Measurements from ENCODE around the gene CNTROB.
A peak's percentile ranks its signal among the peaks of the same experiment; 100 is the strongest.

CNTROB gene, protein sequence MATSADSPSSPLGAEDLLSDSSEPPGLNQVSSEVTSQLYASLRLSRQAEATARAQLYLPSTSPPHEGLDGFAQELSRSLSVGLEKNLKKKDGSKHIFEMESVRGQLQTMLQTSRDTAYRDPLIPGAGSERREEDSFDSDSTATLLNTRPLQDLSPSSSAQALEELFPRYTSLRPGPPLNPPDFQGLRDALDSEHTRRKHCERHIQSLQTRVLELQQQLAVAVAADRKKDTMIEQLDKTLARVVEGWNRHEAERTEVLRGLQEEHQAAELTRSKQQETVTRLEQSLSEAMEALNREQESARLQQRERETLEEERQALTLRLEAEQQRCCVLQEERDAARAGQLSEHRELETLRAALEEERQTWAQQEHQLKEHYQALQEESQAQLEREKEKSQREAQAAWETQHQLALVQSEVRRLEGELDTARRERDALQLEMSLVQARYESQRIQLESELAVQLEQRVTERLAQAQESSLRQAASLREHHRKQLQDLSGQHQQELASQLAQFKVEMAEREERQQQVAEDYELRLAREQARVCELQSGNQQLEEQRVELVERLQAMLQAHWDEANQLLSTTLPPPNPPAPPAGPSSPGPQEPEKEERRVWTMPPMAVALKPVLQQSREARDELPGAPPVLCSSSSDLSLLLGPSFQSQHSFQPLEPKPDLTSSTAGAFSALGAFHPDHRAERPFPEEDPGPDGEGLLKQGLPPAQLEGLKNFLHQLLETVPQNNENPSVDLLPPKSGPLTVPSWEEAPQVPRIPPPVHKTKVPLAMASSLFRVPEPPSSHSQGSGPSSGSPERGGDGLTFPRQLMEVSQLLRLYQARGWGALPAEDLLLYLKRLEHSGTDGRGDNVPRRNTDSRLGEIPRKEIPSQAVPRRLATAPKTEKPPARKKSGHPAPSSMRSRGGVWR

DNA sequence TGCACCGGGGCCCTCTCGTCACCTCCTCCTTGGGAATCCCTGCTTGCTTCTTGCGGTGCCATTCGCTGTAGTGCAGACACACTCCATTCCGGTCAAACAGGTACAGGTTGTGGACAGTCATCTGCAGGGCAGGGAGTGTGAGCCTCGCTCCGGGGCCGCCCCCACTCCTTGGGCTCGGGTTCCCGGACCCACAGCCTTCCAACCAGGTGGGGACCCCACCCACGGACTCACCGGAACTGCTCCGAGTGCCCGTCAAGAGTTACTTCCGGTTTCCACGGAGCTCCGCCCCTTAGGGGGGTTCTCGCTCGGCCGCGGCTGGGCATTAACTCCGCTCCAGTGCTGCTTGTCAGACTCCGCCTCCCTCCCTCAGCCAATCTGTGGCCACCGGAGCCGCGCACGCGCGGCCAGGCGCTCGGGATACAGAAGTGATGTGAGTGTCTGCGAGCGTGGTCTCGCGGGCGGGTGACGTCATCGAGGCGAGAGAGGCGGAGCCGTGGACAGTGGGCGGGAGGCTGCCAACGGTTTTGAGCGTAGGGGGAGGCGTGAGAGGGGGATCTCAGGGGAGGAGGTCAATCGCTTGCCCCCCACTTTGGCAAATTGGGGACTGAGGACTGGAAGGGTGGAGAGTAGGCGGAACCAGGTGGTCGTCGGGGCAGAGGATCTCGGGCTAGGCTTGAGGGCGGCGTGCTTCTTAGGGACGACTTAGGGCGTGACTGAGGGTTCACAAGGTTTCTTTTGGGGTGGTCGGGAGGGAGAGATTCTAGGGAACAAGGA lies at the start of gene CNTROB, which contains the start of gene TRAPPC1:
TSS of gene CNTROB (plus strand) at position 498 of the 774 bp plus-strand sequence. CDS start 874 bp downstream, outside the sequence.
TSS of gene TRAPPC1 (minus strand) at position 238 of the 774 bp plus-strand sequence. CDS start at position 121, 117 bp downstream.
- DNase-seq, result peak; percentile 97

DNA sequence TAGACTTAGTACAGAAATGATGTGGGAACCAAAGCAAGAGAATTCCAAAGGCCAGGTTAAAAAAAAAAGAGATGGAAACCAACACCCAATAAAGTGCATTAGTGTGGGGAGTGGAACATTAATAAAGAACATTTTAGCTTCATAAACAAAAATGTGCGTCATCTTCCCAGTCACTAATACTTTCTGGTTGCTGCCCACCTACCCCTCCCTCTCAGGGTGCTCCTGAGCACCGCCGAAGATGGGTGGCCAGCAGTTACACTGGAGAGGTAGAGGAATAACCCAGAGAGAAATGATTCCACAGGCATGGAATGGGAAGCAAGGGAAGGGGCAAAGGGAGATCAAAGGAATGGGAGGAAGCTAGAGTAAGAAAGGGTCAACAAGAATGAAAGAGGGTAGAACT lies 49.4 kb upstream of the CNTROB start:
- DNase-seq, result no peak

DNA sequence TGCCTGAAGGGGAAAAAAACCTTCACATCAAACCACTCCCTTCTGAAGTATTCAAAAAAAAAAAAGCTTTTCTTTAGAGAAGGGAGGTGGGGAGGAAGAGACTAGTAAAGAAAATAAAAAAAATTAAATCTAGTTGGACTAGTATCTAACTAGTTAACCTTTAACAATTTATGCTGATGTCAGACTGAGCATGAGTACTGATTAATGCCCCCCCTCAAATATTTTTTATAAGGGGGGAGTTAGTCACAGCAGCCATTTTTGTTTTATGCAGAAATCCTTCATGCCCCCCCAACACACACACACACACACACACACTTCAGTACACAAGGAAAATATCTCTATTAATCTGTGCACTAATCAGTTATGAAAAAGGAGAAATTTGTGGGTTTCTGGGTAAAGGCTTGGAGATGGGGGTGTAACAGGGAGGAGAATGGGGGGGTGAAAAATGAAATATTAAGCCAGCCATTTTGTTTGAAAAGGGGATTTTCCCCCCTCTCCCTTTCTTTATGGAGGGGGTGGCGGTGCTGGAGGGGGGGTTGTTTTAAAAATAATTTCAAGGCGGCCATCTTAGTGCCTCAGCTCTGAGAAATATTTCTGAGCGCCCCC lies 48.1 kb upstream of the CNTROB start:
- DNase-seq, result no peak

DNA sequence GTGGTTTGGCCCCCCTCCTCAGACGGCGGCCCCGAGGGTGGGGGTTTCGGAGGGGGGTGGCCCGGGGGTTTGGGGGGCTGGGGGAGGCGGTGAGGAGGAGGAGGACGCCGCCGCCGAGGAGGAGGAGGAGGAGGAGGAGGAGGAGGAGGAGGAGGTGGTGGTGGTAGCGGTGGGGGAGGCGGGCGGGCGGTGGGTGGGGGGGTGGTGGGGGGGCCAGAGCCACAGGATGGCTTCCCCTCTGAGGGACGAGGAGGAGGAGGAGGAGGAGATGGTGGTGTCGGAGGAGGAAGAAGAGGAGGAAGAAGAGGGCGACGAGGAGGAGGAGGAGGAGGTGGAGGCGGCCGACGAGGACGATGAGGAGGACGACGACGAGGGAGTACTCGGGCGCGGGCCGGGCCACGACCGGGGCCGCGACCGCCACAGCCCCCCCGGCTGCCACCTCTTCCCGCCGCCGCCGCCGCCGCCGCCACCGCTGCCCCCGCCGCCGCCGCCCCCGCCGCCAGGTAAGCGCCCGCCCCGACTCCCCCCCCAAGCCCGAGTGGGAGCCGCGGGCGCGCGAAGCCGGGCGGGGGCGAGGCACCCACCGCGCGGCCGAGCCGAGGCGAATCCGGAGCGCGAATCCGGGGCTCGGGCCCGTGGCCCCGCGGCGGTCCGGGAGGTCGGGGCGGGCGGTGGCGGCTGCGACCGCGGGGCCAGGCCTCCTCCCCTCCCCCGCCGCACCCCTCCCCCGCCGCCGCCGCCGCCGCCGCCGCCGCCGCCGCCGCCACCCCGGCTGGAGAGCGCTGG lies 47.2 kb upstream of the CNTROB start:
- DNase-seq, result peak; percentile 47

DNA sequence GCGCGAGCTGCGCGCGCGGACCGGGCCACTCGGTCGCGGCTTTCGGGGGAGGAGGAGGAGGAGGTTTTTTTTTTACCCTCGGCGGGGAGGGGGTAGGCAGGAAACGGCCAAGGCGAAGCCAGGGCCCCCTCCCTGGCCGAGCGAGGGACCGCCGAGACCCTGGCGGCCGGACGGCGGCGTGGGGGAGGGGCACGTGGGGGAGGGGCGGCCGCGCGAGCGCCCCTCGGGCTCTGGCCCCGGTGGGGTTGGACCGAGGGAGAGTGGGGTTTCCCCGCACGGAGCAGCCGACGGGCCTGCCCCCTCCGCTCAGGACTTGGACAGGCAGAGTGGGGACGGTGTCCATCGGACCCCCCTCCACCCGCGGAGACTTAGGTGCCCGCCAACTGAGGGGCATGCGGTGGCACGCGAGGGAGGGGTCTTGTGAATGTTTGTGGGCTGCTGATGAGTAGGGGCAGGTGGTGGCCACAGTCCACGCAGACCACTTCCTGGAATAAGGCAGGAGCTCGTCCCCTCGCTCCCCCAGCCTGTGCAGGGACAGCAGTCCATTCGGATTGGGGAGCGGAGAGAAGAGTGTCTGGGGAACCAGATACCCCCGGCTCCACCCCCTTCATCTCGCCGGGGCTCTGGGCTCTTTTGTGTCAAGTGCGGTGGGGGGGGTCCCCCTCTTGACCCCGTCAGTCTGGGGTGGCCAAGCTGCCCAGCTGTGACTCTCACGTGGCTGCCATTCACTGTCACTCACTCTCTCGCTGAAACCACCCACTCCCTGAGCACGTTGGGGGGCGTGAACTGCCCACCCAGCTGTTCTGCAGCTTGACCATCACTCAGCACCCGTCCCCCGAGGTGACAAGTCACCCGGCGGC lies 46.4 kb upstream of the CNTROB start:
- no peak for DNase-seq

DNA sequence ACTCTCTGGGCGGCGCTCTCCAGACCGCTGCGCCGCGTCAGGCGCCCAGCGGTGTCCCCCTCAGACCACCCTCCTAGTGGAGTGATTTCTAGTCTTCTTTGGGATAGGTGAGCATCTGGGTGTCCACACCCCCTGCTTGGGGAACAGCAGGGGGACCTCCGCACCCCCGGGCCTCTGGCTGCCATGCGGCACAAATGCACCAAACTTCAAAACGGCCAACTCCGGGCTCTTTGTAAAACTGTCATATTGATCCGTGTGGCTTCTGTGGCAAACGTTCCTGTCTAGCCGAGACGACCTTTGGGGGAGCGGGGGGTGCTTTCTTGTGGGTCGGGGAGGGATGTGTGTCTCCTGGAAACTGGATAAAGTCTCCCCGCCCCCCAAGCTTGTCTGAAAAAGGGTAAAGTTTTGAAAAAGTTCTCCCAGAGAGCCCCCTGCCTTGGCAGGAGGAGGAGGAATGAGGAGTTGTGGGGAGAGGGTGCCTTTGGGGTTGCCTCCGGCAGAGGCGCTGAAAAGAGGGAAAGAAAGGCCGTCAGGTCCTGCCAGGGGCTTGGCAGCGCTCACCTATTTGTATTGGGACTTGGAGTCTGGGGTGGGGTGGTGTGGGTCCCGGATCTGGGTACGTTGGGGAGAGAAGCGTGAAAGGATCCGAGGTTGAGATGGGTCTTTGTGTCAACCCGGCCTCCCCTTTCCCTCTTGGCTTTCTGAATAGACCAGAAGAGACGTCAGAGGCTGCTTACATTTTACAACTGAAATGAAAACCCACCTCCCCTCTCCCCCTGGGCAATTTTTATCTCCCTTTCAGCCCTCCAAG lies 45.6 kb upstream of the CNTROB start:
- no peak for DNase-seq

DNA sequence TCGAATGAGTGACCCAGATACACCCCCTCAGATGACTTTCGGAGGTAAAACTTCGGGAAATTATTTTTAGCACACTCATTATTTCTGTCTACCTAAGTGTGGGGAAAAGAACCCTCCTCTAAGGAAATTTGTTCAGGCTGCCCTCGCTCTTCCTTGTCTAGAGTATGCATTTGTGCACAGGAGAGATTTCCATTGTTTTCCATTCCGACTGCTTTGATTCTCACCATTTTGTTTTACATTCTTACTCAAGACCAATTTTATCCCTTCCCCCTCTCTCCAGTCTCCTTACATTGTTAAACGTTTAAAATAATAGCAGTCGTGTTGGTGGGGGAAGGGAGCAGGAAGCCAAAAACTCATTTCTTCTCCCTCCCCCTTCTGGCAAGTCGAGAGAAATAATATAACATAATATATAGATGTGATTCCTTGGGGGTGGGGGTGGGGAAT lies 44.9 kb upstream of the CNTROB start:
- no peak for DNase-seq

DNA sequence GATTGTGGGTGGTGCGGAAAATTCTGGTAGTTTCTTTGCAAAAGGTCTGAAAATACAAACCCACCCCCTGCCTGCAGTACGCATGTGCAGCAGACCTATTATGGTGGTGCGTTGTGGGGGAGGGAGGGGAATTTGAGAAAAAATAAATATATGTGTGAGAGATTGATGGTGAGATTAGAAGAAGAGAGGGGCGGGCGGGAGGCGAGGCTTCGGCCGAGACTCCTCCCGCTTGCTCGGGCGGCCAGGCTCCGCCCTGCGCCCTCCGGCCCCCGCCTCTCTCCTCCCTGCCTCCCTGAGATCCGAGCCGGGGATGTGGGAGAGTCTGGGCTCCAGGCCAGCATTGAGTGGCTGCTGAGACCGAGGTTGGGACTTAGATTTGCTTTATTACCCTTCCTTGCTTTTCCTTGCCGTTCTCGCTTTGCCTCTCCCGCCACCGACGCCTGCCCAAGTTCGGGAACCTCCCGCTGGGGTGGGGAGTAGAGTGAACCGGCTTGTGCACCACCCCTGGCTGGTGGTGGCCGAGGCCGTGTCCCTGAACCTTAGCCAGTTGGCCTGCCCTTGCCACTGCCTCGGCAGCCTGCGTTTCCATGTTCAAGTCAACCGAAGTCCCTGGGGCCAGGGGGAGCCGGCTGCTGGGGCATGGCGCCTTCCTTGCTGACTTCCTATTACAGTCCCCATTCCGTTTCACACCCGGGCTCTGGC lies 44.4 kb upstream of the CNTROB start:
- DNase-seq, result peak; percentile 87

DNA sequence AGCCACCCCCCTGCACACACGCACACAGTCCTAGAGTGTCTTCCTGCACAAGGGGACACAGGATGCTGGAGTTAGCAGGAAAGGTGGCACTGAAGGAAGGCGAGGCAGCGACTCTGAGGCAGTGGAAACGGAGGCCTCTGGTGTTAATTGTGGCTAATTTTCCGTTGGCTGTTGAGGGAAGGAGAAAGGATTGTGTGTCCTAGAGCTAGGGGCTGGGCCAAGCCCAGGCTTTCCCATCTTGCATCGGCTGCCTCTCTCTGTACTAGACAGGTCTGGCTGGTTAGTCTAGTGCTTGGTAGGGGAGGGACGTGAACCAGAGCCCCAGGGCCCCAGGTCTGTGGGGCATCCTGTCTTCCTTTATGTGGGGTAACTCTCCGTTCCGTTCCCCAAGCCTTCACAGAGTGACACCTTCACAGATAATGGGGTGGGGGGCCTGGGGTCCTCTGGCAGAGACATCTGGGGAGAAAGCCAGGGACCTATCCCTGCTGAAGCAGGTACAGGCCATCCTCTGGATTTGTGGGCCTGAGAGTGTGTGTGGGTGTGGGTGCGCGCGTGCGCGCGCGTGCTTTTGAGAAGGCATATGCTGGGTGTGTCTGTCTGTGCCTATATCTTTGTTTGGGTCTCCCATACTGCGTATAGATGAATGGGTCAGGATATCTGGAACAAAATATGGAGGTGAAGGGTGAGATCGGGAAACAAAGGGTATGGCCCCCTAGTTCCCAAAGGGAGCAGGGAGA lies 43.7 kb upstream of the CNTROB start, which contains the start of gene CHD3:
TSS of gene CHD3 (plus strand) at position 606 of the 737 bp plus-strand sequence. CDS start 212 bp downstream, outside the sequence.
- no peak for DNase-seq

DNA sequence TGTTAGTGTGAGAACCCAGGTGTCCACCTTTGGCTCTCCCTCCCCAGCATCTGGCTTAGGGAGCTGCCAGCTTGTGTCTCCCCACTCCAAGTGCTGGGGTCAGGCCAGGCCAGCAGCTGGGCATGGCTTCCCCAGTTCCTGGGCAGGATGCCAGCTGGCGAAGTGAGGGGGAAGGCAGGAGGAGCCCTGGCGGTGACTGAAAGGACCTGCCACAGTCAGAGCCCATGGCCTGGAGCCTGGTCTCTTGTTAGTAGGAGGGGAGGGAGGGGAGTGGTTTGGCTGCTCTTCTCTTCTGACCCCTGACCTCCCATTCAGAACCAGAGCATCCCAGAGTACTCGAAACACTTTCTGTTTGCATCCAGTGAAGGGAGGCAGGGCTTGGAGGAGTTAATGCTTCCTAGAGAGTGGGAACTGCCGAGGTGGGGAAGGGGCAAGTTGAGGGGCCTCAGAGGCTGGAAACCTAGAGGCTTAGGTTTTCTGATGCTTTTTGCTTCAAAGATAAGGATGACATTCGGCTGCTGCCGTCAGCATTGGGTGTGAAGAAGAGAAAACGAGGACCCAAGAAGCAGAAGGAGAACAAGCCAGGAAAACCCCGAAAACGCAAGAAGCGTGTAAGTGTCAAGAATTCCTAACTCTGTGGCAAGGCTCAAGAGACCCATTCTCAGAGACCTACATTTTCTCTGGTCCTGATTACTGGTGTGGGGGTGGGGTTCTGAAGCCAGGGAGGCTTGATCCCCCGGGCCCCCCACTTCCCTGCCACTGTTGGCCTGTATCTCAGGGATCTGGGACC lies 42.6 kb upstream of the CNTROB start:
- peak; percentile 20 for DNase-seq

DNA sequence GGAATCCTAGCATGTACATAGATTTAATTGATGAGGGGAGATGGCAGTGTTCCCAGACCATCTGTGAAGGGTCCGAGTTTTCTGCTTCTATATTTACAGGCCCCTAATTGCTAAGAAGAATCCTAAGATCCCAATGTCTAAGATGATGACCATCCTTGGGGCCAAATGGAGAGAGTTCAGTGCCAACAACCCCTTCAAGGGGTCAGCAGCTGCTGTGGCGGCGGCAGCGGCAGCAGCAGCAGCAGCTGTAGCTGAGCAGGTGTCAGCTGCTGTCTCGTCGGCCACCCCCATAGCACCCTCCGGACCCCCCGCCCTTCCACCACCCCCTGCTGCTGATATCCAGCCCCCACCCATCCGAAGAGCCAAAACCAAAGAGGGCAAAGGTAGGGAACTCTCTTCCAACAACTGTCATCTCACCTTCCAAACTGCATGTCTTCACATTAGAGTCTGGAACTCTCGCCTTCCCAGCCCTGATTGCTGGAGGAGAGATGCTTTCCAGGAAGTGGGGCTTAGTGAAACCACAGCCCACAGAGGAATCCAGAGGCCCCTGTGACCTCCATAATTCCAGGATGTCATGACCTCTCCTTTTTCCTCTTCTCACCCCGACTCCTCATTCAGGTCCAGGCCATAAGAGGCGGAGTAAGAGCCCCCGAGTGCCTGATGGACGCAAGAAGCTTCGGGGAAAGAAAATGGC lies 38.7 kb upstream of the CNTROB start:
- DNase-seq, result no peak

DNA sequence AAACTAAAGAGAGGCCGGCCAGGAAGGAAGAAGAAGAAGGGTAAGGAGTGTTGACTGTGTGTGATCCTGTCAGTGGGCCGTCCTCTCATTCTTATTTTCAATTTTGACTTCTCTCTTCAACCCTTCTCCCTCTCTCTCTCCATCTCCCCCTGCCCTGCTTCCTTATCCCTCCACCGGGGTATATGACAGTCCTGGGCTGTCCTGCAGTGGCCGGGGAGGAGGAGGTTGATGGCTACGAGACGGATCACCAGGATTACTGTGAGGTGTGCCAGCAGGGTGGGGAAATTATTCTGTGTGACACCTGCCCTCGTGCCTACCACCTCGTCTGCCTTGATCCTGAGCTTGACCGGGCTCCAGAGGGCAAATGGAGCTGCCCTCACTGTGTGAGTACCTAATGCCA lies 37.8 kb upstream of the CNTROB start:
- DNase-seq, result no peak

DNA sequence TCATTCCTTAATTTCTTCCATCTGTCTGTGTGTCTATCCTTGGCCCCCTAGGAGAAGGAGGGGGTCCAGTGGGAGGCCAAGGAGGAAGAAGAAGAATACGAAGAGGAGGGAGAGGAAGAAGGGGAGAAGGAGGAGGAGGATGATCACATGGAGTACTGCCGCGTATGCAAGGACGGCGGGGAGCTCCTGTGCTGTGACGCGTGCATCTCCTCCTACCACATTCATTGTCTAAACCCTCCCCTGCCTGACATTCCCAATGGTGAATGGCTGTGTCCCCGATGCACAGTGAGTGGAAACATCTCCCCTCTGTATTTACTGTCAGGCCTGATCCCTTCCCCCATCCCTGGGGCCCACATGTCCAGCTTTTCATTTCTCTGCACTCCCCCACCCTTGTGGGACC lies 37.1 kb upstream of the CNTROB start:
- DNase-seq, result no peak

DNA sequence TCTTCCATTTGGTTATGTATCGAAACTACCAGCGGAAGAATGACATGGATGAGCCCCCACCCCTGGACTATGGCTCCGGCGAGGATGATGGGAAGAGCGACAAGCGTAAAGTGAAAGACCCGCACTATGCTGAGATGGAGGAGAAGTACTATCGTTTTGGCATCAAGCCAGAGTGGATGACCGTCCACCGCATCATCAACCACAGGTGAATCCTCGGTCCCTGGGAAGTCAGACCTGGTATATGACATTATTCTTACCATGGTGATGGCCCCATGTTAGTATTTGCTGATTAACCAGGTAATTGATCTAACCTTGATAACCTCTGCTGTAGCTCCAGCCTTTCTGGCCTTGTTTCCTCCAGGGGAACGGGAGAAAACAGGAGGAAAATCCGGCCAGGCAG lies 34.9 kb upstream of the CNTROB start:
- no peak for DNase-seq

DNA sequence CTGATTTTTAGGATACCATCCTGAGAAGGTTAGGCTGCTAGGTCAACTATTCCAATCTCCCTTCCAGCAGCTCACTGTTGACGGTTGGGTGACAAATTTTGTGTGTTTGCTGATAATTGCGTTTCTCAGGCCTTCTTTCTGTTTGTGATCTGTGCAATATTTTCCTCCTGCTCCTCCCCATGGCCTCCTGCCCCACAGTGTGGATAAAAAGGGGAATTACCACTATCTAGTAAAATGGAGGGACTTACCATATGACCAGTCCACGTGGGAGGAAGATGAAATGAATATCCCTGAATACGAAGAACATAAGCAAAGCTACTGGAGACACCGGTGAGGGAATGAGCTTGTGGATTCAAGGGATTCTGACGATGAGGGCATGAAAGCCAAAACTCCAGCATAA lies 34.2 kb upstream of the CNTROB start:
- DNase-seq, result peak; percentile 12

All from GDM1 (cell line).